GM21529 (cell line): Measurements from ENCODE around the gene PET117.
"Not testable (repeated sequence)": the region's sequence is repeated elsewhere in the genome, so short reads cannot be mapped to it uniquely, and the experiment has no call there.

Experiments used
- ATAC-seq: cut with Tn5 transposase; IDR thresholded peaks from one replicate; pipeline ENCODE4 v1.9.1; 2021; ENCODE audit not compliant: unreplicated experiment

PET117 gene

DNA sequence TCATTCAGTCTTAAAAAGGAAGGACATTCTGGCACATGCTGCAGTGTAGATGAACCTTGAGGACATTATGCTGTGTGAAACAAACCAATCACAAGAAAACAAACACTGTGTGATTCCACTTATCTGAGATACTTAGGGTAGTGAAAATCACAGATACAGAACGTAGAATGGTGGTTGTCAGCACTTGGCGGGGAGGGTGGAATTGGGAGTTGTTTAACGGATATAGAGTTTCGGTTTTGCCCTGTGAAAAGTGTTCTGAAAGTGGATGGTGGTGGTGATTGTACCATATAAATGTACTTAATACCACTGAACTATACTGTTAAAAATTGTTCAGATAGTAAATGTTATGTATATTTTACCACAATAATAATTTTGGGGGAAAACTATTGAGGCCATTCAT lies 18.4 kb downstream of the PET117 start:
- ATAC-seq: no peak

- ATAC-seq: no peak
Measured at GRCh38 chr20:18164356-18164755, 26.7 kb downstream of the PET117 start.

DNA sequence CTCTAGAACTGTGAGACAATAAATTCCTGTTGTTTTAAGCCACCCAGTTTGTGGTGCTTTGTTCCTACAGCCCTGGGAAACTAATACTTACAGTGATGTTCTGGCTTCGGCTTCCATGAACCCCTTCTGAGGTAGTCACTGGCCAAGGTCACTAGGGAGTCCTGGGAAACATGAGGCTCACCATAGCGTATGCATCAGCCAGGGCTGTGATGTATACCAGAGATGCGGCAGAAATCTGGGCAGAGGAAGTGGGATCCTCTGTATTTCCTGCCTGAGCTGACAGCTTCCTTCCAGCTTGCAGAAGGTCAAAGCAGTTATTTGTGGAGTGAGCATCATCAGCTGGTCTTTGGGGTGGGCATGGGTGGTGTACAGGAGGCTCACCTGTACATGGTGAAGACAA lies 27.9 kb downstream of the PET117 start:
- ATAC-seq: no peak

DNA sequence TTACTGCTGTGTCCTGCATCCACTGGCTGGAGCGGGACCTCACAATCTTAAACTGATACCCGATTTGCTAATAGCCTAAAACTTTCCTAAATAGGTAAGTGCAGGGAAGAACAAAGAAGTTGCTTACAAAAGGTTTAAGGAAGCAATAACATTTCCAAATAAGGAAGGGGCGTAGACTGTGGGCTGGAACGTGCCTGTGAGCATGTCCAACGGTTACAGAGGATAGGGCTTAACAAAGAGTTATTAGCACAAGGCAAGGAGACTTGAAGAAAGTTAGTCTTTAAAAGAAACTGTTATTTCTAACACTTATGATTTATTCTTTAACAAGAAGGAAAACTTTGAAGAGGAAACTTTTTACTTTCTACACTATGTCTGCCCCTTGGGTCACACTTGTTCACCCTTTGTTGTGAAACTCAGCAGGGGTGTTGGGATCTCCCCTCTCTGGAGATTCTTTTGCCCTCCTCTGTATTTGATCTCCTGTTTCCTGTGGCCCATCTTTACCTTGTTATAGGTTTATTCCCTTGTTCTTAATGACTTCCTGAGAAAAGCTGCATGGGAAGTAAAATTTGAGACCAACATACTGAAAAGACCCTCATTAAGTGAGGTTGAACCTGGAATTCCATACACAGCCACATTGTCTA lies 28.7 kb downstream of the PET117 start:
- ATAC-seq: no peak

DNA sequence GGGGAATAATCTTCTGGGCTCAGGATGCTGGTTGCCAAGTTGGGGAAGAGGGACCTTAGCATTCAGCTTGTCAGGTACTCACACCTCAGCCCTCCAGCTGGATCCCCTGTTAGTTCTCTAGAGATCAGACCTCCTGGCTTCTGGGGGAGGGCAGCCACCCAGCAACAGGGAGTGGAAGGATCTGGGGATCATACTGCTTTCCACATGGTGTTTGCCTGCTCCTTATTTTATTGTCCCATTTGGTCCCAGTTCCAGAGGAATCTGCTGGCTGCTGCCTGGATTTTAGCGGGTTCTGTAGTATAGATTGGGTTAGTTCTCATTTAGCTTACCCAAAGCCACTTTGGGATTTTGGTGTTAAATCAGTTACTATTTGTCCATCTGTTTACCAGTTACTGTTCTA lies 29.3 kb downstream of the PET117 start:
- no peak for ATAC-seq

DNA sequence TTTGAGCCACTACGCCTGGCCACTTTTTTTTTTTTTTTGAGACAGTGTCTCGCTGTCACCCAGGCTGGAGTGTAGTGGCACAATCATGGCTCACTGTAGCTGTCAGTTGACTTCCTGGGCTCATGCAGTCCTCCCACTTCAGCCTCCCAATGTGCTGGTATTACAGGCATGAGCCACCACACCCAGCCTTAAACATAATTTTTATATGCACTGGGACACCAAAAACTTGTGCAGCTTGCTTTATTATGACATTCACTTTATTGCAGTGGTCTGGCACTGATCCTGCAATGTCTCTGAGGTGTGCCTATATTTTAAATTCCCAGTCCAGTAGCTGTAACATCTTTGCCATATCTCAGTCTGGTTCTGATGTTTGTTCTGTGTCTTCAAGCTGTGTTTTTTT lies 34.7 kb downstream of the PET117 start:
- no peak for ATAC-seq

DNA sequence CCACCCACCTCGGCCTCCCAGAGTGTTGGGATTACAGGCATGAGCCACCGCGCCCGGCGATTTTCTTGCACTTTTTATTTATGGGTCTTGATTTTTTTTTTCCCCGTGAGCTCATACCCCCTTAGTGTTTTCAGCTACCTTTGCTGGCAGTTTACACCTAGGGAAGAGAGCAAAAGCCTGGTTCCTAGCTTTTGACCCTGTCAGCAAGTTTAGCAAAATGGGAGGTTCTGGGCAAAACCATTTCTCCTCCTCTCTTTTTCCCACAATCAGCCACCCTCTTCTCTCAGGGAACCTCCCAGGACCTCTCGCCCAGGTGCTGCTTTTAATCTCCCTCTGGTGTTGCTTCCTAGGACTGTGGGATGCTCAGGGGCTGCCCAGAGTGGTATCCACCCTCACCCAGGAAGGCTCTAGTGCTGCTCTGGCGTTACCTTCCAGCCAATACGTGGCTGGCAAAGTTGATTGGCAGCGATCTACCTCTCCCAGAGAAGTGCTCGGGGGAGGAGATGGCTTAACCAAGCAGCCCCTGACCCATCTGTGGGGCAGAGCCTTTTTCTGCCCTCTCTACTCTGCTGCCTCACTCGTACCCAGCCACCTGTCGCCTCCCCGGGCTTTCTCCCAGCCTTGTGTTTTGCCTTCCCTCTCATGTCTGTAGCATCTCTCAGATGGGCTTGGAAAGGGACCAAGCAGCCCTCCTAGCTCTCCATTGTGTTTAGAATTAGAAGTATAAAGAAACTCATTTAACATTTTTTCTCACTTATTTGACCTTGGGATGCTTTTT lies 37.4 kb downstream of the PET117 start:
- no peak for ATAC-seq

DNA sequence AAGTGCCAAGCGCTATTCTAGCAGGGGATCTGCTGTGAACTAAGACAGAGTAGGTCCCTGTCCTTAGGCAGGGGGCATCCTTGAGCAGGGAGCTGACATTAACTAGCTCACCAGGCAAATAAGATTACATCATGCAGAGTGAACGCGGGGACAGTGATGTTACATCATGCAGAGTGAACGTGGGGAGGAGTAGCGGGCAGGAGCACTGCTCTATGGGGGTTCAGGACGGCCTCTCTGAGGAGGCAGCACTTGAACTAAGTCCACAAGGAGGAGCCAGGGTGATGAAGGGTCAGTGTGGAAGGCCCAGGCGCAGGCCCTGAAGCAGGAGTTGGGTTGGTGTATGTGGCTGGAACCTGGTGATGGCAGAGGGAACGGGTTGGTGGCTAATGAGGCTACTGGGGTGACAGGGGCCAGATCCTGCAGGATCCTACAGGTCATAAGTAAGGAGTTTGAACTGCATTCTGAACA lies 38.7 kb downstream of the PET117 start:
- no peak for ATAC-seq

- not testable (repeated sequence) for ATAC-seq
Measured at GRCh38 chr20:18180366-18180765, 42.7 kb downstream of the PET117 start.

GRCh38 chr20:18180815-18181214 lies 43.2 kb downstream of the PET117 start:
- ATAC-seq: no peak

GRCh38 chr20:18187020-18187419 lies 49.4 kb downstream of the PET117 start:
- no peak for ATAC-seq

DNA sequence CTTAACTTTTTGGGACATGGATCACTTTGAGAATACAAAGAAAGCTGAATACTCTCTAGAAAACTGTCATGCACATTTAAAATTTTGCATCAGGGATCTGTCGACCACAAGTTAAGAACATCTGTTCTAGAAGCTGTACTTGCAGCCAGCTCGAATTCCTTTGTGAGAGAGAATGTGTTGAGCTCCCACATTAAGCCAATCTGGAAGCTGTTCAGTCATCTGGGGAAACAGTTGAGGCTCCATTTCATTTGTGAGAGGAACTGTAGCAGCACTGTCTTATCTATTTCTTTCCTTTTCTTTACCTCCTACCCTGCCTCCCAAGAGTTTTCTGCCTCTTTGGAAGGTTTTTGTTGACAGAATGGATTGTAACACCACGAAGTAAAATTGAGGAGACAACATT lies 50.8 kb downstream of the PET117 start:
- no peak for ATAC-seq

DNA sequence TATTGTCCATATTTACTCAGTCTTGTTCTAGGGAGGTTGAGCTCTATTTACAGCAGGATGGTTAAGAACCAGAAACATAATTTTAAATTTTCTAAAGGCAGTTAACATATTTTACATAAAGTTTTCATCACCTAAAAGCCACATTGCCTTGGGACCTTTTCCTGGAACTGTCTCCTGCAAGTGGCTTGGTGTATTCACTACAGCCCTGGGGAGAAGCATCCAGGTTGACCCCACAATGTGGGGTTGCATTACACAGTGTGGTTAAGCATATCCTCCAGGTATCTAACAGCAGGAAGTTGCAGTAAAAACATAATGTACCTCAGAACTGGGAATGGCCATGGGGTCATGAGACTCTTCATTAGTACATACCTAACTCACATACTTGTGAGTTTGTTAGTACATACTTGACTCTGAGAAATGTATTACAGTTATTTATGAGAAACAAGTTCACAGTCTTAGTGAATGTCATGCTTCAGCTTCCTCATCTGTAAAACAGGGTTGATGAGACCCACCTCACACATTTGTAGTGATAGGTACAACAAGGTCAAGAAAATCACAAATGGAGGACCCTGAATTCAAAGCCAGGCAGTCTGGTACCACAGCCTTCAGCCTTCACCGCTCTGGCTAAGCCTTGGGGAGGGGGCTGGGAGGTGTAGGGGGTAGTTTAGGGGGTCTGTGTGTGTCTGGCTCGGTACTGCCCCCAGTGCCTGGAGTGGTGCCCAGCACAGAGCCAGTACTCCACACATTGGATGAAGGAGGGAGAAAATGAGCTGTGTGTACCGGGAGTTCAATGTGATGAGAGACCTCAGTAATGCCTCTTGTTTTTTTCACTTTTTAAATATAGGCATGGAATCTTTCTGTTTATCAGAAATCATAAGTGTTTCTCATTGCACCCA lies 52.9 kb downstream of the PET117 start:
- no peak for ATAC-seq

GRCh38 chr20:18191306-18191705 lies 53.6 kb downstream of the PET117 start:
- no peak for ATAC-seq
